HepG2 (cell line): ENCODE measurements around the gene KBTBD3. TPM values are rescaled to one million over a fixed set of nuclear protein-coding genes. Genes with fewer than 3 reads are reported as not detected.

Source experiments
- CAMTA2 ChIP-seq: sonication (generic); formaldehyde crosslinking; IDR thresholded peaks from 2 replicates; pipeline ENCODE4 v1.4.0; 2020; ENCODE audit warnings: mild to moderate bottlenecking, missing genetic modification reagents, borderline replicate concordance
- DNMT1 ChIP-seq: sonication (generic); formaldehyde crosslinking; IDR thresholded peaks from 2 replicates; pipeline ENCODE4 v1.5.1; 2020; ENCODE audit warnings: mild to moderate bottlenecking, missing genetic modification reagents
- GLI4 ChIP-seq: sonication (generic); formaldehyde crosslinking; IDR thresholded peaks from 2 replicates; pipeline ENCODE4 v1.5.1; 2020; ENCODE audit warnings: missing genetic modification reagents, mild to moderate bottlenecking, moderate library complexity, borderline replicate concordance
- HOXA9 ChIP-seq: sonication (generic); formaldehyde crosslinking; IDR thresholded peaks from 2 replicates; pipeline ENCODE4 v1.8.1; 2022; ENCODE audit warnings: missing genetic modification reagents, mild to moderate bottlenecking, moderate library complexity, borderline replicate concordance
- NONO ChIP-seq, 2 experiments: fragments of 450-650 bp in 1 of 2; sonication (generic) in 1 of 2; formaldehyde crosslinking in 1 of 2; IDR thresholded peaks in 1 of 2; conservative IDR thresholded peaks in 1 of 2; 2 replicates each; pipeline versions ENCODE4 v1.6.1 to v1.8.0; 2017 to 2022; ENCODE audit warnings: mild to moderate bottlenecking in 1 of 2, missing genetic modification reagents in 1 of 2, moderate library complexity in 1 of 2
- RFX3 ChIP-seq: IDR thresholded peaks from 2 replicates; pipeline ENCODE4 v1.6.1; 2016; ENCODE audit warnings: missing biosample characterization, missing genetic modification reagents
- TEAD3 ChIP-seq: optimal IDR thresholded peaks from 2 replicates; pipeline ENCODE3; 2016; ENCODE audit warnings: borderline replicate concordance
- ZBTB7A ChIP-seq: sonication (generic); formaldehyde crosslinking; IDR thresholded peaks from 2 replicates; pipeline ENCODE4 v1.8.0; 2022; ENCODE audit warnings: mild to moderate bottlenecking, missing genetic modification reagents
- ZFP82 ChIP-seq: sonication (generic); formaldehyde crosslinking; IDR thresholded peaks from 2 replicates; pipeline ENCODE4 v1.5.1; 2020; ENCODE audit warnings: mild to moderate bottlenecking, missing genetic modification reagents, borderline replicate concordance
- ZNF20 ChIP-seq: sonication (generic); formaldehyde crosslinking; IDR thresholded peaks from 2 replicates; pipeline ENCODE4 v1.4.0; 2020; ENCODE audit warnings: mild to moderate bottlenecking, moderate library complexity, missing genetic modification reagents
- ZNF343 ChIP-seq: sonication (generic); formaldehyde crosslinking; IDR thresholded peaks from 2 replicates; pipeline ENCODE4 v1.4.0; 2020; ENCODE audit warnings: mild to moderate bottlenecking, missing genetic modification reagents
- ZNF558 ChIP-seq: sonication (generic); formaldehyde crosslinking; IDR thresholded peaks from 2 replicates; pipeline ENCODE4 v1.9.0; 2022; ENCODE audit warnings: mild to moderate bottlenecking, missing genetic modification reagents, borderline replicate concordance
- ZNF629 ChIP-seq: sonication (generic); formaldehyde crosslinking; conservative IDR thresholded peaks from 2 replicates; pipeline ENCODE4 v1.5.0; 2020; ENCODE audit warnings: missing genetic modification reagents
- ZSCAN20 ChIP-seq: sonication (generic); formaldehyde crosslinking; IDR thresholded peaks from 2 replicates; pipeline ENCODE4 v1.4.0; 2020; ENCODE audit warnings: missing genetic modification reagents, mild to moderate bottlenecking, borderline replicate concordance
- polyA plus RNA-seq, 8 experiments: library from polyadenylated mRNA; depleted of rRNA in 3 of 8; stranded (reverse) in 7 of 8; unstranded in 1 of 8; fragments of >200 nt; fragmentation: Illumina TruSeq in 4 of 8; extraction: Trizol in 4 of 8; gene quantifications; 2 replicates each; pipeline versions ENCODE4 v1.2.1 to v1.2.3, GENCODE V29; 2011 to 2016; ENCODE audit warnings: low read depth in 4 of 8, missing spikeins in 1 of 8, mixed read lengths in 1 of 8; ENCODE audit not compliant: insufficient read depth in 1 of 8
- total RNA-seq, 5 experiments: library from RNA; depleted of rRNA; stranded (reverse); fragments of >200 nt; fragmentation: Illumina TruSeq; extraction: Trizol; gene quantifications; 2 replicates each; pipeline ENCODE4 v1.2.3, GENCODE V29; 2016; ENCODE audit warnings: low read depth in 1 of 5
- TF ChIP-seq, protein P1 (sequence below), 2 experiments: sonication (generic) in 1 of 2; formaldehyde crosslinking in 1 of 2; IDR thresholded peaks; 2 replicates each; pipeline versions ENCODE4 v1.4.0 to v1.6.1; 2016 to 2020; ENCODE audit warnings: borderline replicate concordance in 1 of 2, low read depth in 1 of 2, mild to moderate bottlenecking in 1 of 2, missing genetic modification reagents in 1 of 2
- TF ChIP-seq, protein P2 (sequence below): sonication (generic); formaldehyde crosslinking; IDR thresholded peaks from 2 replicates; pipeline ENCODE4 v1.4.0; 2020; ENCODE audit warnings: missing genetic modification reagents
- TF ChIP-seq, protein P3 (sequence below): sonication (generic); formaldehyde crosslinking; IDR thresholded peaks from 2 replicates; pipeline ENCODE4 v1.5.0; 2020; ENCODE audit warnings: mild to moderate bottlenecking, missing genetic modification reagents
- TF ChIP-seq, protein P4 (sequence below): sonication (generic); formaldehyde crosslinking; IDR thresholded peaks from 2 replicates; pipeline ENCODE4 v1.4.0; 2020; ENCODE audit warnings: low read depth, mild to moderate bottlenecking, missing genetic modification reagents

KBTBD3 gene
- total and polyA plus RNA-seq, 2 of the 13 experiments (the other 11 are each of a cell fraction or from before 2014, with no cell fraction given), result 1.8 to 7.4 TPM

DNA sequence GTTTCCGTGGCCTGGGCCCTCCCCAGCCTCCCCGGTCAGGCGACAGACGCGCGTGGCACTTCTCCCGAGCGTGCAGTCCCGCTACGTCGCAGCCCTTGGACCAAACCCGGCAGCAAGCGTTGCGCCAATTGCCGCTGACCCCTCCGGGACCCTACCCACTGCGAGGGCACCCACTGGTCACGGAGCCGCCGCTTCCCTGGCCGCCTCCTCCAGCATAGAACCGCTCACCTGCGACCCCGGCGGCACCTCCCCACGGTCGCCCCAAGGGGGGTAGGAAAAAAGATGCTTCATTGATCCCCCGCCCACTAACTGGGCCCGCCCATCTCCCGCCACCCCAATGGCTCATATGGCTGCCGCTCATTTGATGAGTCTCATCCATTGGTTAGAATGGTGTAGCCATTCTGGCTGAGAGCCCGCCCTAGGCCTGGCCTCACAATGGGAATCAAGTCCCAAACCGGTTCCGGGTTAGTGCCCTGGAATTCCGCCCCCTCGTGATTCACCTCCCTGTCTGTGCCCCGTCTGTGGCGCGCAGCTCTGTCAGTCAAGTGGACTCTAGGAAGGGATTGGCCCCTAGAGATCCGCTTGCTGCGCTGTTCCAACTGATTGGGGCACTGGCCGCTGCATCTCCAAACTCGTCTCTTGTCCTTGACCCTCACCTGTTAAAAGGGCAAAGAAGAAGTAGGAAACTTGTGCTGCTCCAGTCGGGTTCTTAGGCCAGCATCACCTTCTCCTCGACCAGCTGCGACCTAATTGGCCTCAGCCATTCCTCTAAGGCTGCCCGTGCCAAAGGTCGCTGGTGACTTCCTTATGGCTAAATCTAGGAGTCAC, 55.0 kb downstream of the KBTBD3 start, which contains the start of gene MSANTD4 (continued):
- TF ChIP-seq, protein P1, sequence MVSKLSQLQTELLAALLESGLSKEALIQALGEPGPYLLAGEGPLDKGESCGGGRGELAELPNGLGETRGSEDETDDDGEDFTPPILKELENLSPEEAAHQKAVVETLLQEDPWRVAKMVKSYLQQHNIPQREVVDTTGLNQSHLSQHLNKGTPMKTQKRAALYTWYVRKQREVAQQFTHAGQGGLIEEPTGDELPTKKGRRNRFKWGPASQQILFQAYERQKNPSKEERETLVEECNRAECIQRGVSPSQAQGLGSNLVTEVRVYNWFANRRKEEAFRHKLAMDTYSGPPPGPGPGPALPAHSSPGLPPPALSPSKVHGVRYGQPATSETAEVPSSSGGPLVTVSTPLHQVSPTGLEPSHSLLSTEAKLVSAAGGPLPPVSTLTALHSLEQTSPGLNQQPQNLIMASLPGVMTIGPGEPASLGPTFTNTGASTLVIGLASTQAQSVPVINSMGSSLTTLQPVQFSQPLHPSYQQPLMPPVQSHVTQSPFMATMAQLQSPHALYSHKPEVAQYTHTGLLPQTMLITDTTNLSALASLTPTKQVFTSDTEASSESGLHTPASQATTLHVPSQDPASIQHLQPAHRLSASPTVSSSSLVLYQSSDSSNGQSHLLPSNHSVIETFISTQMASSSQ (IDR thresholded peaks at IDR 0.05; ENCODE audit: low read depth), result no peak
- TF ChIP-seq, protein P1 (CRISPR knock-in tag; IDR thresholded peaks at IDR 0.05; ENCODE audit: borderline replicate concordance), result peak; percentile 28; the same call in 1 of the 2 replicates
- TF ChIP-seq ZNF343 (CRISPR knock-in tag) (0 out of 2 replicates have a peak, but pooled peaks have one; percentile 36), ZSCAN20 (CRISPR knock-in tag) (no peak), ZNF629 (CRISPR knock-in tag) (no peak), ZBTB7A (CRISPR knock-in tag) (no peak), RFX3 (no peak), CAMTA2 (no peak), ZNF20 (CRISPR knock-in tag) (no peak), ZFP82 (no peak), NONO (IDR thresholded peaks at IDR 0.05) (no peak), NONO (CRISPR knock-in tag; conservative IDR thresholded peaks at IDR 0.05) (peak; percentile 48; the same call in 1 of the 2 replicates), DNMT1 (CRISPR knock-in tag) (no peak), ZNF558 (CRISPR knock-in tag) (0 out of 2 replicates have a peak, but pooled peaks have one; percentile 31), GLI4 (CRISPR knock-in tag) (peak; percentile 53; the same call in 1 of the 2 replicates), TEAD3 (CRISPR knock-in tag) (peak; percentile 97), HOXA9 (no peak)
- TF ChIP-seq, protein P2, sequence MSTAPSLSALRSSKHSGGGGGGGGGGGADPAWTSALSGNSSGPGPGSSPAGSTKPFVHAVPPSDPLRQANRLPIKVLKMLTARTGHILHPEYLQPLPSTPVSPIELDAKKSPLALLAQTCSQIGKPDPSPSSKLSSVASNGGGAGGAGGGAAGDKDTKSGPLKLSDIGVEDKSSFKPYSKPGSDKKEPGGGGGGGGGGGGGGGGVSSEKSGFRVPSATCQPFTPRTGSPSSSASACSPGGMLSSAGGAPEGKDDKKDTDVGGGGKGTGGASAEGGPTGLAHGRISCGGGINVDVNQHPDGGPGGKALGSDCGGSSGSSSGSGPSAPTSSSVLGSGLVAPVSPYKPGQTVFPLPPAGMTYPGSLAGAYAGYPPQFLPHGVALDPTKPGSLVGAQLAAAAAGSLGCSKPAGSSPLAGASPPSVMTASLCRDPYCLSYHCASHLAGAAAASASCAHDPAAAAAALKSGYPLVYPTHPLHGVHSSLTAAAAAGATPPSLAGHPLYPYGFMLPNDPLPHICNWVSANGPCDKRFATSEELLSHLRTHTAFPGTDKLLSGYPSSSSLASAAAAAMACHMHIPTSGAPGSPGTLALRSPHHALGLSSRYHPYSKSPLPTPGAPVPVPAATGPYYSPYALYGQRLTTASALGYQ (CRISPR knock-in tag), result no peak
- TF ChIP-seq, protein P3, sequence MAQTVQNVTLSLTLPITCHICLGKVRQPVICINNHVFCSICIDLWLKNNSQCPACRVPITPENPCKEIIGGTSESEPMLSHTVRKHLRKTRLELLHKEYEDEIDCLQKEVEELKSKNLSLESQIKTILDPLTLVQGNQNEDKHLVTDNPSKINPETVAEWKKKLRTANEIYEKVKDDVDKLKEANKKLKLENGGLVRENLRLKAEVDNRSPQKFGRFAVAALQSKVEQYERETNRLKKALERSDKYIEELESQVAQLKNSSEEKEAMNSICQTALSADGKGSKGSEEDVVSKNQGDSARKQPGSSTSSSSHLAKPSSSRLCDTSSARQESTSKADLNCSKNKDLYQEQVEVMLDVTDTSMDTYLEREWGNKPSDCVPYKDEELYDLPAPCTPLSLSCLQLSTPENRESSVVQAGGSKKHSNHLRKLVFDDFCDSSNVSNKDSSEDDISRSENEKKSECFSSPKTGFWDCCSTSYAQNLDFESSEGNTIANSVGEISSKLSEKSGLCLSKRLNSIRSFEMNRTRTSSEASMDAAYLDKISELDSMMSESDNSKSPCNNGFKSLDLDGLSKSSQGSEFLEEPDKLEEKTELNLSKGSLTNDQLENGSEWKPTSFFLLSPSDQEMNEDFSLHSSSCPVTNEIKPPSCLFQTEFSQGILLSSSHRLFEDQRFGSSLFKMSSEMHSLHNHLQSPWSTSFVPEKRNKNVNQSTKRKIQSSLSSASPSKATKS (CRISPR knock-in tag), result no peak
- TF ChIP-seq, protein P4, sequence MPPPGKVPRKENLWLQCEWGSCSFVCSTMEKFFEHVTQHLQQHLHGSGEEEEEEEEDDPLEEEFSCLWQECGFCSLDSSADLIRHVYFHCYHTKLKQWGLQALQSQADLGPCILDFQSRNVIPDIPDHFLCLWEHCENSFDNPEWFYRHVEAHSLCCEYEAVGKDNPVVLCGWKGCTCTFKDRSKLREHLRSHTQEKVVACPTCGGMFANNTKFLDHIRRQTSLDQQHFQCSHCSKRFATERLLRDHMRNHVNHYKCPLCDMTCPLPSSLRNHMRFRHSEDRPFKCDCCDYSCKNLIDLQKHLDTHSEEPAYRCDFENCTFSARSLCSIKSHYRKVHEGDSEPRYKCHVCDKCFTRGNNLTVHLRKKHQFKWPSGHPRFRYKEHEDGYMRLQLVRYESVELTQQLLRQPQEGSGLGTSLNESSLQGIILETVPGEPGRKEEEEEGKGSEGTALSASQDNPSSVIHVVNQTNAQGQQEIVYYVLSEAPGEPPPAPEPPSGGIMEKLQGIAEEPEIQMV (CRISPR knock-in tag), result no peak
